GM23248 (cell line): ENCODE data around the gene HDHD5. TPM values are rescaled to one million over a fixed set of nuclear protein-coding genes. Genes with fewer than 3 reads are reported as not detected.

ENCODE experiments used
- DNase-seq: peaks from one replicate; pipeline ENCODE4 v3.0.0-alpha.2; 2015
- H2AFZ ChIP-seq: fragments of 200-600 bp; sonication (generic); 2 replicates; pipeline ENCODE4 v1.6.1; 2016; ENCODE audit warnings: antibody characterized with exemption
- H3F3A ChIP-seq: fragments of 200-600 bp; sonication (generic); 2 replicates; pipeline ENCODE4 v1.6.1; 2016; ENCODE audit warnings: mild to moderate bottlenecking, antibody characterized with exemption, mixed run types; ENCODE audit not compliant: insufficient read depth
- H3K27ac ChIP-seq: fragments of 200-600 bp; sonication (generic); 2 replicates; pipeline ENCODE4 v1.5.1; 2016; ENCODE audit warnings: mild to moderate bottlenecking
- H3K27me3 ChIP-seq: fragments of 200-600 bp; sonication (generic); replicated peaks from 2 replicates; pipeline ENCODE4 v1.6.1; 2016; ENCODE audit warnings: mild to moderate bottlenecking; ENCODE audit not compliant: insufficient read depth
- H3K36me3 ChIP-seq: fragments of 200-600 bp; sonication (generic); 2 replicates; pipeline ENCODE4 v1.6.1; 2016; ENCODE audit warnings: low read depth, mild to moderate bottlenecking
- H3K4me1 ChIP-seq: fragments of 200-600 bp; sonication (generic); 2 replicates; pipeline ENCODE4 v1.6.1; 2016; ENCODE audit warnings: mild to moderate bottlenecking; ENCODE audit not compliant: insufficient read depth
- H3K4me2 ChIP-seq: fragments of 200-600 bp; sonication (generic); one replicate; pipeline ENCODE4 v1.6.1; 2016; ENCODE audit warnings: mild to moderate bottlenecking; ENCODE audit not compliant: unreplicated experiment
- H3K4me3 ChIP-seq: fragments of 200-600 bp; sonication (generic); 2 replicates; pipeline ENCODE4 v1.5.1; 2016; ENCODE audit warnings: mild to moderate bottlenecking
- H3K79me2 ChIP-seq: fragments of 200-600 bp; sonication (generic); 2 replicates; pipeline ENCODE4 v1.6.1; 2016; ENCODE audit warnings: mild to moderate bottlenecking; ENCODE audit not compliant: insufficient read depth
- H3K9ac ChIP-seq: fragments of 200-600 bp; sonication (generic); 2 replicates; pipeline ENCODE4 v1.6.1; 2016; ENCODE audit warnings: mild to moderate bottlenecking
- H3K9me2 ChIP-seq: fragments of 200-600 bp; sonication (generic); 2 replicates; pipeline ENCODE4 v1.6.1; 2016; ENCODE audit warnings: mixed run types, mild to moderate bottlenecking, moderate library complexity; ENCODE audit not compliant: insufficient read depth
- H3K9me3 ChIP-seq: fragments of 200-600 bp; sonication (generic); one replicate; pipeline ENCODE4 v1.6.1; 2017; ENCODE audit warnings: low read depth
- H4K20me1 ChIP-seq: fragments of 200-600 bp; sonication (generic); 2 replicates; pipeline ENCODE4 v1.6.0; 2016; ENCODE audit not compliant: insufficient read depth
- EZH2 ChIP-seq: fragments of 200-600 bp; sonication (generic); IDR thresholded peaks from 2 replicates; pipeline ENCODE4 v1.6.1; 2018; ENCODE audit warnings: antibody characterized with exemption, mild to moderate bottlenecking; ENCODE audit not compliant: insufficient read depth, poor library complexity, severe bottlenecking
- EZH2phosphoT487 ChIP-seq: fragments of 200-600 bp; sonication (generic); IDR thresholded peaks from 2 replicates; pipeline ENCODE4 v1.6.1; 2018; ENCODE audit warnings: antibody characterized with exemption, moderate library complexity, mild to moderate bottlenecking, low read depth; ENCODE audit not compliant: insufficient read depth
- WGBS, 2 experiments: methylation state at CpG; one replicate each; pipeline ENCODE4 v1.1.6; 2015 to 2017; ENCODE audit warnings: low lambda C conversion rate in 2 of 2, low coverage in 1 of 2; ENCODE audit errors: missing lambda C conversion rate in 2 of 2; 5-methylcytosine and 5-hydroxymethylcytosine counted together
- in situ Hi-C: fragments of 300-500 bp; cut with MboI; formaldehyde crosslinking; loops from 2 replicates; pipeline ENCODE4 v1.15.0; 2020
- polyA plus RNA-seq: library from polyadenylated mRNA; unstranded; fragments of >200 nt; fragmentation: Nextera tagmentation; extraction: Ambion mirVana; gene quantifications from 2 replicates; pipeline ENCODE4 v1.2.1, GENCODE V29; 2016
- total RNA-seq: library from RNA; depleted of rRNA; stranded (reverse); fragments of >200 nt; shearing (Covaris generic); gene quantifications from 2 replicates; pipeline ENCODE4 v1.2.3, GENCODE V29; 2014

The HDHD5 gene
- total and polyA plus RNA-seq, 2 experiments from 2014 or later, result 53.2 to 54.5 TPM

GRCh38 chr22:17109113-17109865 lies 49.8 kb downstream of the HDHD5 start:
- Histone ChIP-seq H3K9ac (no peak overlapping the region), H3K4me1 (no peaks in the 10 kb centered on the region), H3K4me2 (no peak overlapping the region), H3K27me3 (no peaks in the 10 kb centered on the region), H3K79me2 (no peaks in the 10 kb centered on the region), H2AFZ (no peak overlapping the region), H4K20me1 (no peaks in the 10 kb centered on the region), H3K36me3 (no peaks in the 10 kb centered on the region; the same call in 1 of the 2 replicates), H3K9me2 (no peaks in the 10 kb centered on the region), H3K4me3 (no peak overlapping the region), H3K27ac (no peak overlapping the region), H3F3A (no peaks in the 10 kb centered on the region), H3K9me3 (no peaks in the 10 kb centered on the region)
- TF ChIP-seq EZH2 (no peak), EZH2phosphoT487 (no peak)
- 94 to 95% methylated on average over 36 to 39 of the region's 42 CpGs for WGBS, 2 experiments
- no peak for DNase-seq
- in situ Hi-C loops, result no loop called here

DNA sequence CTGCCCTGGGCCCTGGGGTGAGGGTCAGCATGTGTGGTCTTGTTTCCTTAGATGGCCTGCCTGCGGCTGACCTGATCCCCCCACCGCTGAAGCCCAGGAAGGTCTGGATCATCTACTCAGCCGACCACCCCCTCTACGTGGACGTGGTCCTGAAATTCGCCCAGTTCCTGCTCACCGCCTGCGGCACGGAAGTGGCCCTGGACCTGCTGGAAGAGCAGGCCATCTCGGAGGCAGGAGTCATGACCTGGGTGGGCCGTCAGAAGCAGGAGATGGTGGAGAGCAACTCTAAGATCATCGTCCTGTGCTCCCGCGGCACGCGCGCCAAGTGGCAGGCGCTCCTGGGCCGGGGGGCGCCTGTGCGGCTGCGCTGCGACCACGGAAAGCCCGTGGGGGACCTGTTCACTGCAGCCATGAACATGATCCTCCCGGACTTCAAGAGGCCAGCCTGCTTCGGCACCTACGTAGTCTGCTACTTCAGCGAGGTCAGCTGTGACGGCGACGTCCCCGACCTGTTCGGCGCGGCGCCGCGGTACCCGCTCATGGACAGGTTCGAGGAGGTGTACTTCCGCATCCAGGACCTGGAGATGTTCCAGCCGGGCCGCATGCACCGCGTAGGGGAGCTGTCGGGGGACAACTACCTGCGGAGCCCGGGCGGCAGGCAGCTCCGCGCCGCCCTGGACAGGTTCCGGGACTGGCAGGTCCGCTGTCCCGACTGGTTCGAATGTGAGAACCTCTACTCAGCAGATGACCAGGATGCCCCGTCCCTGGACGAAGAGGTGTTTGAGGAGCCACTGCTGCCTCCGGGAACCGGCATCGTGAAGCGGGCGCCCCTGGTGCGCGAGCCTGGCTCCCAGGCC lies 50.6 kb downstream of the HDHD5 start:
- Histone ChIP-seq H2AFZ (no peak overlapping the region), H4K20me1 (no peaks in the 10 kb centered on the region), H3K9me2 (no peaks in the 10 kb centered on the region), H3K4me1 (no peaks in the 10 kb centered on the region), H3K4me2 (no peak overlapping the region), H3K4me3 (no peak overlapping the region), H3F3A (no peaks in the 10 kb centered on the region), H3K79me2 (no peaks in the 10 kb centered on the region), H3K27ac (no peak overlapping the region), H3K27me3 (no peaks in the 10 kb centered on the region), H3K9ac (no peak overlapping the region), H3K9me3 (no peaks in the 10 kb centered on the region), H3K36me3 (no peaks in the 10 kb centered on the region; the same call in 1 of the 2 replicates)
- no peak for TF ChIP-seq EZH2
- TF ChIP-seq EZH2phosphoT487, result no peak
- 96 to 97% methylated on average over 54 to 66 of the region's 66 CpGs for WGBS, 2 experiments
- in situ Hi-C loops, result no loop called here
- no peak for DNase-seq

DNA sequence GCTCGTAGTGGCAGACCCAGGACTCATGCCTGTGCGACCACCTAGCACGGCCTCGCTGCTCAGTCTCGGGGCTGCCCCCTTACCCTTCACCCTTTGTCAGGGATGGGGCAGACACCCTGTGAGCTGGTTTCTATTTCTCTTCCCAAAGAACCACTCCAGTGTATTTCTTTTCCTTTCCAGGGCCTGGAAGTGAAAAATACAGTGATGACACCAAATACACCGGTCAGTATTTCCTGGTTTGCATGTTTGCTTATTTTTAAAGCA lies 51.6 kb downstream of the HDHD5 start:
- Histone ChIP-seq H2AFZ (no peak overlapping the region), H3K79me2 (no peaks in the 10 kb centered on the region), H3K4me1 (no peaks in the 10 kb centered on the region), H3K27ac (no peak overlapping the region), H3K9me3 (no peaks in the 10 kb centered on the region), H3K9me2 (no peaks in the 10 kb centered on the region), H3K9ac (no peak overlapping the region), H3K4me3 (no peak overlapping the region), H3F3A (no peaks in the 10 kb centered on the region), H4K20me1 (no peaks in the 10 kb centered on the region), H3K36me3 (peaks cover 6% of the 10 kb centered on the region), H3K27me3 (no peaks in the 10 kb centered on the region), H3K4me2 (no peak overlapping the region)
- in situ Hi-C loops, result no loop called here
- TF ChIP-seq EZH2, result no peak
- TF ChIP-seq EZH2phosphoT487, result no peak
- WGBS, 2 experiments, result 96 to 97% methylated on average over 6 of the region's 6 CpGs
- no peak for DNase-seq

DNA sequence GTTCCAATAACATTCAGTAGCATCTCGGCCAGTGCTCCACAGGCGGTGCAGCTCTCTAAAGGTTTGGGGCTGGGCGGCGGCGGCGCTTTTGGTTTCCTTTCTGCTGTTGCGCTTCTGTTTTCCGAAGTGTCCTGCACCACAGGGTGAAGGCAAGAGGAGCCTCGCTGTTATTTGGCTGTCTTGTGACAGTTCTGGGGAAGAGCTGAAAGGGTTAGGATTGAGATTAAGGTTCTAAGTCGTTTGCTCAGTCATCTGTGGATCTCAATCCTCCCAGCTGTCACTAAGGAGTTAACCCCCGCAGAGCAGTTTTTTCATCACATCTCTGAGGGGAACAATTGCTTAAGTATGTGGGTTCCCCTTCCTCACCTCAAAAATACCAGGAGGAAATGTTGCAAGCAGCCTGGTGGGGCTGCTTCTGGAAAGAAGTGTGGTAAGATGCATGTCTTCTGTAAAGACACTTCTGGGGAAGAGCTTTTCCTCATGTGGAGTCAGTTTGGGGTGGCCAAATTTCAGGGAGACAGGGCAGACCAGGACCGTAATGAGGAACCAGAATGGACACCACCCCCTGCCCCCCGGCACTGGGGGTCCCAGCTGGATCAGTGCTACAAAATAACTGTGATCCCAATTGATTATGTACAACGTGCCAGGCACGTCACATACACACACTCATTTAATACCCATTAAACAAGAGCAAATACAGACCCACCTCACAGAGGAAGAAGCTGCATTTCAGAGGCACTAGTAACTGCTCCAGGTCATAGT lies 52.1 kb downstream of the HDHD5 start:
- in situ Hi-C loops, result no loop called here
- H3K9ac ChIP-seq, result no peak overlapping the region
- H3K36me3 ChIP-seq, result peaks cover 9% of the 10 kb centered on the region
- H3K9me2 ChIP-seq, result no peaks in the 10 kb centered on the region
- no peaks in the 10 kb centered on the region for H3K9me3 ChIP-seq
- no peak overlapping the region for H2AFZ ChIP-seq
- H3K27me3 ChIP-seq, result no peaks in the 10 kb centered on the region
- no peak overlapping the region for H3K27ac ChIP-seq
- H3K4me3 ChIP-seq, result no peak overlapping the region
- 89 to 93% methylated on average over 15 of the region's 15 CpGs for WGBS, 2 experiments
- H3K4me1 ChIP-seq, result no peaks in the 10 kb centered on the region
- no peak for DNase-seq
- no peaks in the 10 kb centered on the region for H3K79me2 ChIP-seq
- no peak overlapping the region for H3K4me2 ChIP-seq
- TF ChIP-seq EZH2phosphoT487 (no peak), EZH2 (no peak)
- H3F3A ChIP-seq, result no peaks in the 10 kb centered on the region
- no peaks in the 10 kb centered on the region for H4K20me1 ChIP-seq
